B cell (primary cell): Measurements from ENCODE around the gene XRCC4.

Source experiments
- CTCF ChIP-seq: fragments of 200-600 bp; IDR thresholded peaks from one replicate; pipeline ENCODE4 v1.8.0; 2022; ENCODE audit warnings: antibody characterized with exemption, mild to moderate bottlenecking
- EZH2 ChIP-seq: IDR thresholded peaks from 2 replicates; pipeline ENCODE4 v1.6.1; 2012; ENCODE audit warnings: borderline replicate concordance, low read depth, mild to moderate bottlenecking, moderate library complexity, low read length; ENCODE audit not compliant: insufficient read depth, poor library complexity, severe bottlenecking

GRCh38 chr5:83118976-83119375 is 41.6 kb downstream of the XRCC4 start:
- TF ChIP-seq CTCF (no peak), EZH2 (no peak)
